Activated effector memory CD4-positive, alpha-beta T cell treated with anti-CD3 and anti-CD28 coated beads, Interleukin-2, amount 50 U/mL, for 16 hours (primary cell): Measurements from ENCODE around the gene ATP9B.

ENCODE experiments used
- DNase-seq: peaks from one replicate; pipeline ENCODE4 v3.0.0-alpha.2; 2020

The ATP9B gene

DNA sequence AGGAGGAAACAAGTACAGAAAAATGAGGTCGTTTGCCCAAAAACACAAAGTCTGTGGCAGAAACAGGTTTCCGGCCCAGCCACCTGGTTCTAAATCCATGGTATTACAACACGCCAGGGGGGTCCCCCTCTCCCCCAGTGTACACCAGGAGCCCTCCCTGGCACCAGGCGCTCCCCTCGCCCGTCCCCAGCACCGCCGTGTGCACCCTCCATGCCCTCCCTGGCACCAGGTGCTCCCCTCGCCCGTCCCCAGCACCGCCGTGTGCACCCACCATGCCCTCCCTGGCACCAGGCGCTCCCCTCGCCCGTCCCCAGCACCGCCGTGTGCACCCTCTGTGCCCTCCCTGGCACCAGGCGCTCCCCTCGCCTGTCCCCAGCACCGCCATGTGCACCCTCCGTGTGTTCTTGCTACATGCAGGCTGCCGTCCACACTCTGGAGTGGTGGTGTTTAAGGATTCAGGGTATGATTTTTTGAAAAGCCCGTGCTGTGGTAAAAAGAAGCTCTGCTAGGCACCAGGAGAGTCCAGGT lies 266.7 kb downstream of the ATP9B start:
- DNase-seq = no peak

DNA sequence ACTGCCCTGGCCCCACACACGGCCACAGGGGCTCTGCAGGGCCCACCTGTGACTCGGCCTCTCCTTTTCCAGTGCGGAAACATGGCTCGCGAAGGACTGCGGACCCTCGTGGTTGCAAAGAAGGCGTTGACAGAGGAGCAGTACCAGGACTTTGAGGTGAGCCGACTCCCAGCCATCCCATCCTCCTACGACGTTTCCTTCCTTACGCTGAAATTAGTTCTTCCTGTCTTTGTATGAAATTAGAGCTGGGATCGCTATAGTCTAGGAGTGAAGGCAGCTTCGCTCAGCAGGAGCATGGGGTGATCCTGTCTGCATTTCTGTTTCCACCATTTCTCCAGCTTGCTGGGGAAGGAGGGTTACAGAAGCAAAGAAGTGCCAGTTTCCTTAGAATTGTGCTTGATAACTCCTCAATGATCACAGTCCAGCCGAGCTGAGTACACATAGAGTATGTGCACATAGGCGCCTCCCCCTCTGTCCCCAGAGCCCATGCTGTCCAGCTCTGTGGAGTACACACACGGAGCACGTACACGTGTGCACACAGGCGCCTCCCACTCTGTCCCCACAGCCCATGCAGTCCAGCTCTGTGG lies 267.5 kb downstream of the ATP9B start:
- DNase-seq = no peak

DNA sequence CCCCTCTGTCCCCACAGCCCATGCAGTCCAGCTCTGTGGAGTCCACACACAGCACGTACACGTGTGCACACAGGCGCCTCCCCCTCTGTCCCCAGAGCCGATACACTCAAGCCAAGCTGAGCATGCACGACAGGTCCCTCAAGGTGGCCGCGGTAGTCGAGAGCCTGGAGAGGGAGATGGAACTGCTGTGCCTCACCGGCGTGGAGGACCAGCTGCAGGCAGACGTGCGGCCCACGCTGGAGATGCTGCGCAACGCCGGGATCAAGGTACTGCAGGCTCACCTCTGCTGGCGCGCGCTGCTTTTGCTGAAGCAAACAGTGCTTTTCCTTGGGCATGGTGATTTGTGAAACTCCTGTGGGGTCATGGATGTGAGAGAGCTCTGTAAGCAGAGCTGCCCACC lies 268.0 kb downstream of the ATP9B start:
- no peak for DNase-seq

DNA sequence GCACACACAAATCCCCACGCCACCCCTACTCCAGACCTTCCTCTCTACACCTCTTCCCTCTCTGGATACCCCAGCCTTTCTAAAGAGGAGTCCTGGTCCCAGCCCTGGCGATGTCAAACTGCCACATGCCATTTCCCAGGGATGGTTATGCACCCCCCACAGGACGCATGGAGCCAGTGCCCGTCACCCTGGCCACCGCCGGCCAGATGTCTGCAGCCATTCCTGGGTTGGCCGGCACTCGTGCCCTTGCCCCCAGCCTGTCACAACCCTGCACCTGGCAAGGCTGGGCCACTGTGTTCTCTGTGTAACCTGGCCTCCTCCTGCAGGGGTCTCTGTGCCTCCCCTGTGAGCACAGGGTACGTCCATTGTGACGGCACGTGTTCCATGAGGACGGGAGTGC lies 268.4 kb downstream of the ATP9B start:
- no peak for DNase-seq

DNA sequence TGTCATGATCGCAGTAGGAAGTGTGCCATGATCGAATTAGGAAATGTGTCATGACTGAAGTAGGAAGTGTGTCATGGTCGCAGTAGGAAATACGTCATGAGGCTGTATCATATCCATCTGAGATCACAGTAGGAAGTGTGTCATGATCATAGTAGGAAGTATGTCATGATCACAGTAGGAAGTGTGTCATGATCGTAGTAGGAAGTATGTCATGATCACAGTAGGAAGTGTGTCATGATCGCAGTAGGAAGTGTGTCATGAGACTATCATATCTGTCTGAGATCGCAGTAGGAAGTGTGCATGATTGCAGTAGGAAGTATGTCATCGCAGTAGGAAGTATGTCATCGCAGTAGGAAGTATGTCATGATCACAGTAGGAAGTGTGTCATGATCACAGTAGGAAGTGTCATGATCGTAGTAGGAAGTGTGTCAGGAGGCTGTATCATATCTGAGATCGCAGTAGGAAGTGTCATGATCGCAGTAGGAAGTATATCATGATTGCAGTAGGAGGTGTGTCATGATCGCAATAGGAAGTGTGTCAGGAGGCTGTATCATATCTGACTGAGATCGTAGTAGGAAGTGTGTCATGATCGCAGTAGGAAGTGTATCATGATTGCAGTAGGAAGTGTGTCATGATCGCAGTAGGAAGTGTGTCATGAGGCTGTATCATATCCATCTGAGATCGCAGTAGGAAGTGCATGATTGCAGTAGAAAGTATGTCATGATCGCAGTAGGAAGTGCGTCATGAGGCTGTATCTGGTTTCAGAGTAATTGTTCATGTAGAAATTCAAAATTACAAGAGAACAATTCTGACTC lies 270.1 kb downstream of the ATP9B start:
- DNase-seq = no peak

DNA sequence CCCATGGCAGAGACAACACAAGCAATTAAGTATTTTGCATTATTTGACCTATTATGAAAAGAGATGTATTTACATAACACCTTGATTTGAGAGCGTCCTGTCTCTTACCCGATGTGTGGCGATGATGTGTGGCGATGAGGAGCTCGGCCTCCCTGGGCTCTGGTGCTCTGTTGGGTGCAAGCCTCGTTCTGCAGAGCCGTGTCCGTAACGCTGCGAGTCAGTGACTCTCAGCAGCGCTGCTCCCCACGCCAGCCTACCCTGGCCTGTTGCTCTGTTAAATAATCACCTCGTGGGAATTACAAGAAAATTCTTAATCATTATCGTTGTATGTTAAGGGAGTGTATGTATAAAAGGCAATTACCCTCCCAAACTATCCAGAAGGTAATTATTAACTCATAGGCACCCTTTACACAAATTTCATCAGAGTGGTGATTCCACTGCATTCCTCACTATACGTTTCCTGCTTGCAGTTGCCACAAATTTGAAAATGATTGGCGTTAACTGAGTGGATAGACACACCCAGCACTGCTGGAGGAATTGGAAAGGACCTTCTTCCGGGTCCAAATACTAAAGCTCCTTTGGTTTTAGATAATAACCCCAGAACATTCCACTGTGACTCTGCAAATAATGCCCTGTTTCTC lies 274.5 kb downstream of the ATP9B start:
- no peak for DNase-seq

DNA sequence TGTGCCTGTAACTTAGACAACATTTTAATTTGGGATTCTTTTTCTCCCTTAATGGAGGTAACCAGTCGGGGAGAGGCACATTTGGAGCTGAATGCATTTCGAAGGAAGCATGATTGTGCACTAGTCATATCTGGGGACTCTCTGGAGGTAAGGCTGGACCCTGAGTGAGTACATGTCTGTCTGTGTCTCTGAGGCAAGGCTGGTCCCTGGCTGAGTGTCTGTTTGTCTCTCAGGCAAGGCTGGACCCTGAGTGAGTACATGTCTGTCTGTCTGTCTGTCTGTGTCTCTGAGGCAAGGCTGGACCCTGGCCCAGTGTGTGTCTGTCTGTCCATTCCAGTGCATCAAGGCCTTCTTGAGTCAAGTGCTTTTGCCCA lies 275.0 kb downstream of the ATP9B start:
- no peak for DNase-seq

DNA sequence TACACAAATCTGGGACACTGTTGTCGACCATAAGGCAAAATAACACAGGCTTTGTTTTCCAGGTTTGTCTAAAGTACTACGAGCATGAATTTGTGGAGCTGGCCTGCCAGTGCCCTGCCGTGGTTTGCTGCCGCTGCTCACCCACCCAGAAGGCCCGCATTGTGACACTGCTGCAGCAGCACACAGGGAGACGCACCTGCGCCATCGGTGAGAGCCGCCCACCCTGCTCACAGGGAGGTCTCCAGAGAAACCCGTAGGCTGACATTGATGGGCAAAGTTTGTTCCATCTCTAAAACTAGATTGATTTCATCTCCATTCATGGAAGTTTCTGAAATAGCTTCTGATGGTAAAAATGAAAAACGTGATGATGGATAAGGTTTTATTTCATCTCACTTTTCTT lies 276.2 kb downstream of the ATP9B start:
- DNase-seq = no peak

DNA sequence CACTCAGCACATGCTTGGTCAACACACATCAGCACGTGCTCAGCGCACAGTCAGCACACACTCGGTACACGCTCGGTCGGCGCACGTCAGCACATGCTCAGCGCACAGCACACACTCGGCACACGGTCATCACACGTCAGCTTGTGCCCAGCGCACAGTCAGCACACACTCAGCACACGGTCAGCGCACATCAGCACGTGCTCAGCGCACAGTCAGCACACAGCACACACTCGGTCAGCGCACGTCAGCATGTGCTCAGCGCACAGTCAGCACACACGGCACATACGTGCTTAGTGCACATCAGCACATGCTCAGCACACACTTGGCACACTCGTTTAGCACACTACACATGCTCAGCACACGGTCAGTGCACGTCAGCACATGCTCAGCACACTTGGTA lies 276.8 kb downstream of the ATP9B start:
- no peak for DNase-seq

DNA sequence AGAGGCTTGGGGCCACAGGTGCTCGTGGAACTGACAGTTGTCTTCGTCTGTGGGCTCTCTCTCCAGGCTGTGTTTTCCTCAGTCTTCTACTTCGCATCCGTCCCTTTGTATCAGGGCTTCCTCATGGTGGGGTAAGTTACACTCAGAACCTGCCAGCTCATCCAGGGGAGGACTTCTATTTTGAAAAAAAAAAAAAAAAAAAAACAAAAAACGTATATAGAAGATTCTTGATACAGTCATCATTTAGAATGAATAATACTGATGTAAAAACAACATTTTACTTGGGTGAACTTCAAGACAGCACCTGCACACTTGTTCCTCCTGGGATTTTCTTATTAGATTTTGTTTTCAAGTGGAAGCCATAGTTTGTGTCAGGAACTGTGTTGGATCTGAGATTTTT lies 278.9 kb downstream of the ATP9B start:
- no peak for DNase-seq

DNA sequence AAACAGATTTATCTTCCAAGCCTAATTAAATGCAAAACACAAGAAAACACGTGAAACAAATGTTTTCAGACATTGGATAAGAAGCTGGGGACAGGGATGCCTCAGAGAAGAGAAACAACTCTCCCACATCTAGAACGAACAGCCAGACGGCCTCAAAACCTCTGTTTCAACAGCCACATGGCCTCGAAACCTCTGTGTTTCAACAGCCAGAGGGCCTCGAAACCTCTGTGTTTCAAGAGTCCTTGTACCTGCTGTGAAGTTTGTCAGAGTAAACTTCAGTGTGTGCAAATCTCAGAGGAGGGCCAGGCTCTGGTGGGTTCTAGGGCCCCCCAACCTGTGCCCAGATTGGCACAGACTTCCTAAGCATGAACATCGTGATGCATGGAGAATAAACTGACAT lies 283.2 kb downstream of the ATP9B start:
- DNase-seq = no peak

DNA sequence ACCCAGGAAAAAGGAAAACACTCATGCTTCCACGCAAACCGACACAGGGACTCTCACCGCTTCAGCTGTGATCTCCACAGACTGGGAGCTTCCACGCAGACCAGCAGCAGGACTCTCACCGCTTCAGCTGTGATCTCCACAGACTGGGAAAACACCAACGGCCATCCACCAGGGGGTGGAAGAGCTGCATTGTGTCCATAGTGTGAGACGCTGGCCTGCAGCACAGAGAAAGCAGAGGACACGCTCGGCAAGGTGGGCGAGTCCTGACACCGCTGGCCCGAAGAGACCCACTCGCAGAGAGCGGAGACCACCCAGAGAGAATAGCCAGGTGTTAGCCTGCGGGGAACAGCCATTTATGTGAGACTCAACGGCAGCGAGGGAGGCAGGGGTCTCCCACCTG lies 284.1 kb downstream of the ATP9B start:
- DNase-seq = no peak

DNA sequence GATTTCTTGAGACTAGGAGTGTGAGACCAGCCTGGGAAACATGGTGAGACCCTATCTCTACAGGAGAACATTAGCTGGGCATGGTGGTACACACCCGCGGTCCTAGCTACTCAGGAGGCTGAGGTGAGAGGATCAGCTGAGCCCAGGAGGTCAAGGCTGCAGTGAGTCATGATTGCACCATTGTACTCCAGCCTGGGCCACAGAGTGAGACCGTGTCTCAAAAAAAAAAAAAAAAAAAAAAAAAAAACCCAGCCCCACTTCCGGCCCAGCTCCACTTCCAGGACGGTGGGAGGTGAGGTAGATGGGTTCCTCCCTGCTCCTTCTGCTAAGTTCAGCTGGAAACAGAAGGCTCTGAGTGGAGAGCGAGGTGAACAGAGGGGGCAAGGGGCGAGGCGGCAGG lies 285.2 kb downstream of the ATP9B start:
- no peak for DNase-seq

DNA sequence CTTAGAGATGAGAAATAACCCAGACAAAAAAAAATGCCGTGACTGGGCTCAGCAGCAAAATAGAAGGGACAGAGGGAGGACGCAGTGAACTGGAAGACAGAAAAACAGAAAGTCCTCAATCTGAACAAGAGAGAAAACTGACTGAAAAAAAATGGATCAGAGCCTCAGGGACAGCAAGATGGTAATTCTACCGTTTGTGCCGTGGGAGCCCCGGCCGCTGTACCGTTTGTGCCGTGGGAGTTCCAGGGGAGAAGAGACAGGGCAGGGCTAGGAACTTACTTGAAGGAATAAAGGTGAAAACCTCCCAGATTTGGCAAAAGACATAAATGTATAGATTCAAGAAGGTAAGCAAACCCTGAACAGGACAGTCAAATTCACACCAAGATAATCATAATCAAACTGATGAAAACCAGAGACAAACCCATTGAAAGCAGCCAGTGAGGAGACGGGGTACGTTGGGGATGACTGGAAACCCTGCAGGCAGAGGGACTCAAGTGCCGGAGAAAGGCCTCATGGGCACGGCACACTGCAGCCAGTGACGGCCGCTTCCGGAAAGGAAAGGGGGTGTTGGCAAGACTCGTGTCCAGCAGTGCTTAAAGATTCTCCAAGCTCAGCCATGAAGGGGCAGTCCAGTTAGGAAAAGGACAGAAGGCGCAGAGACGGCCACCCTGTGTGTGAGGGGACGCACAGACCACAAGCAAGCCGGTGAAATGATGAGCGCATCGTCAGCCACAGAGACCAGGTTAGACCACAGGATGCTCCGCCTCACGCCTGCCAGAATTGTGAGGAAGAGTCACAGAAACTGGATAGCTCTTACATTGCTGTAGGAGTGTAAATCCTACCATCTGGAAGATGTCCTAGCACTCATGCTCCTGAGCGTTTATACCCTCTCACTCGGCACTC lies 286.5 kb downstream of the ATP9B start:
- DNase-seq = no peak

DNA sequence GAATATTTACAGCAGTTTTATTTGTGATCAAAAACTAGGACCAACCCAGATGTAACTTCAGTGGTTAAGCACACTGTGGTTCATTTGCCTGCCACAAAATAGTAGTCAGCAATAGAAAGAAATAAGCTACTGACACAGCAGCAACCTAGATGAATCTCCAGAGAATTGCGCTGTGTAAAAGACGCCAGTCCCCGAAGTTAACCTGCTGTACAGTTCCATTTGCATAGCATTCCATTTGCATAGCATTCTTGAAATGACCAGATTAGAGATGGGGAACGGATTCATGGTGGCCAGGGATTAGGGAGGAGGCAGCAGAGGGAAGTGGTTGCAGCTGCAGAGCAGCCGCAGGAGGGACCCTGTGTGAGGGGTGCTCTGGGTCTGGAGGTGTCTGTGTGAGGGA lies 287.2 kb downstream of the ATP9B start:
- no peak for DNase-seq

DNA sequence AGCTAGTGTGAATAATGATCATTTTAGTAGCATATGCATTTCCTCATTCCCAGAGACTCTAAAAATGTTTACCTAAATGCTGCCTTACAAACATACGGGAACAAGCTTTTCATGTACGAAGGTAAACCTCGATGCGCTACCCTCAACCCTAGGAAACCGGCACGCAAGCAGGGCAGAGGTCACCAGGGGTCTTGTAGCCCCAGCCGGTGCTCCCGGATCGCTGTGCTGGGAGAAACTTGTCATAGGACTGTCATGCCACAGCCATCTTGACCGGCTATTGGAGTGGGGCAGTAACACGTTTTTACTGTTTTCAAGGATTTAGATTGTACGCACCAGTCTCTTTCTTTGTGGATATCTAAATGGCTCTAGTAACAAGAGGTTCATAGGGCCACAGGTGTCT lies 291.7 kb downstream of the ATP9B start:
- no peak for DNase-seq

DNA sequence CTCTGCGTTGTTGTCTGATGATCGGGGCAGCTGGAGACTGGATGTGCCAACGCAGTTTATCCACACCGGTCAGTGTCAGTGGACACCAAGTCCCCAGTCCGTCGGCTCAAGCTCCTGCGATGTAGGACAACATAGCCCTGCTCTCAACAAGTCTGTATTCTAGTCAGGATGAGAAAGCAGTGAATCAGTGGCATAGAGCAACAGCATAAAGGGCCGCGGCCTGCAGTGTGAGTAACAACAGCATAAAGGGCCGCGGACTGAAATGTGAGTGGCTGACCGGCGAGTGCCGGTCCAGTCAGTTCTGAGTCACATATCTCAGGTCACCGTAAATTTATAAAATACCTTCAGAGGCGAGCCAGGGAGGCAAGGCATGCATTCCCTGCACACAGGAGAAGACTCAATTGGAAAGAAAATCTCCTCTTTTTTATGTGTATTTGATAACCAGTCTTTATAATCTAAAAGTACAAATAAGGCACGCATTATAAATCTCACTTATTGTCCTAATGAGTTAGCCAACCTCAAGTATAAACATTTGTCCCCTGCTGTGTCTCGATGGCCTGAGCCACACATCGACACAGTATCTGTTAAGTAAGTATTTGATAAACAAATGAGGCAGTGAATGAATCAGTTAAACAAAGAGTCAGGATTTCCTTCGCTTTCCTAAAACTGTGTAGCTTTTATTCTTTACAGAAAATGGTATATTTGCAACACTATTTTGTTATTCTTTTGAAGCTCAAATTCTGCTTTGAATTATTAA lies 292.8 kb downstream of the ATP9B start:
- no peak for DNase-seq

DNA sequence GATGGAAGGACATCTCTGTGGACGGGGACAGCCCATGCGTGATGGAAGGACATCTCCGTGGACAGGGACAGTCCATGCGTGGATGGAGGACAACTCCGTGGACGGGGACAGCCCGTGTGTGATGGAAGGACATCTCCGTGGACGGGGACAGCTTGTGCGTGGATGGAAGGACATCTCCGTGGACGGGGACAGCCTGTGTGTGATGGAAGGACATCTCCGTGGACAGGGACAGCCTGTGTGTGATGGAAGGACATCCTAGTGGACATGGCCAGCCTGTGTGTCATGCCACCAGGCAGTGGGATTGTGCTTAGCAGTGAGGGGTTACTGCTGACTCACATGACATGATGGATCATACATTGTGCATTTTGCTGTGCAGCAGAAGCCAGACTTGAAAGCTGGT lies 296.5 kb downstream of the ATP9B start:
- DNase-seq = no peak

DNA sequence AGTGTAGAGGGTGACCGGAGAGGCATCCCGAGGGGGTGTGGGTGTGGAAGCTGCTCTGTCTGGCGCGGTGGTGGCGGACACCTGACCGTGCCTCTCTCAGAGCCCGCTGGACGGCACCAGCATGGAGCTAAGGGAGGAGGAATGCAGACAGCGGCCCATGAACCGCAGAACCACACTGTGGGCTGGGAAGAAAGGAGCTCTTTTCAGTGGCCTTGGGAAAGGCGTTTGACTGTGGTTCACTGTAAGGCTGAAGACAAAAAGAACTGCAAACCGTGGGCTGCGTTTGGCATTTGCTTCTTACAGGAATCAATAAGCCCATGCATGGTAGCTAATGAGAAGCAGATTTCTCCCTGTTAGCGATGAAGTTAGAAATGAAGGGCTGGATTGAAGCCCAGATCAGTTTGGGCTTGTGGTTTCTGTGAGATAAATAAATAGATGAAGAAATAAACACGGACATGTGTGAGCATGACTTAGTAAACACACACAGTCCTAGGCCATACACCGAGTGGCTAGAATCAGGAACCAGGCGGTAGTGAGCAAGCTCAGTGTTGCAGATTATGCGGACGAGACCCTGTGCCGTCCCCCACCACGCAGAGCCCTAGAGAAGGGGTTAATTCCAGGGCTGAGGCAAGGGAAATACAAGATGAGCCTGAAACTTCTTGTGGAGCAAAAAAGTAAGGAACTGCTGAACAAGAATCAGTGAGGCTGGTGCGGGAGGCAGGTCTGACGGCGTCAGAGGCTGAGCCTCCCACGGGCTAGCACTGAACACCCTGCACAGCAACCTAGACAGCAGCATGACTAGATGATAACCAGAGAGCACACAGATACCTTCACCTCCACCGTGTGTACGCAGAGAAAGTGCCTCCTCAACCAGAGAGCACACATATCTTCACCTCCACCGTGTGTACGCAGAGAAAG lies 297.2 kb downstream of the ATP9B start:
- DNase-seq = no peak

DNA sequence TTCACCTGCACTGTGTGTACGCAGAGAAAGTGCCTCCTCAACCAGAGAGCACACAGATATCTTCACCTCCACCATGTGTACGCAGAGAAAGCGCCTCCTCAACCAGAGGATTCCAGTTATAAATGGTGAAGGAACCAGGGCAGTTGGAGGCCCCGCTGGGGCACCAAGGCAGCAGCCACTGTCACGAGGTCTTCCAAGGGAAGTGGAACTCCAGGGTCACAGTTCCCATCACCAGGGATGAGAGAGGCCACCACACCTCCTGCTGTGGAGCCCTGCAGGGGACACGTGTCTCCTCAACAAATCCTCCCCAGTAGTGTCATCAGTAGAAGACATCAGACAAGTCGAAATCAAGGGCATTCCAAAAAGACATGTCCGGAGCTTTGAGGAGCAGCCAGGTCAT lies 298.3 kb downstream of the ATP9B start:
- no peak for DNase-seq

DNA sequence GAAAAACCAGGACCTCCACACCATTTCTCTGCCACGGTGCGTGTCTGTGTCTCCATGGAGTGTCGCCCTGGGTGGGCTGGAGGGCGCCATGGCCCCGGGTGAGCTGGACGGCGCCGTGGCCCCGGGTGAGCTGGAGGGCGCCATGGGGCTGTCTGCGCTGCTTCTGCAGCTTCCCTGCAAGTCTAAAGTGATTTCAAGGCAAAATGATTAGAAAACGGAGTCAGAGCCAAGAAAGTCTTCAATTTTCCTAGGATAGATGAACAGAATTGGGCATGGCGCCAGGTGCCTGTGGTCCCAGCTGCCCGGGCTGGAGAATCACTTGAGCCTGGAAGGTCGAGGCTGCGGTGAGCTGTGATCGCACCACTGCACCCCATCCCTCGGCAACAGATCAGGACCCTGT lies 298.8 kb downstream of the ATP9B start:
- no peak for DNase-seq
